ENCODE results near the gene SETD7.
A peak's percentile ranks its signal among the peaks of the same experiment; 100 is the strongest.

Gene SETD7

GRCh38 chr4:139550724-139551429 lies 5.1 kb downstream of the SETD7 start:
- peak; percentile 36 for DNase-seq (ENCODE audit: low read depth)

DNA sequence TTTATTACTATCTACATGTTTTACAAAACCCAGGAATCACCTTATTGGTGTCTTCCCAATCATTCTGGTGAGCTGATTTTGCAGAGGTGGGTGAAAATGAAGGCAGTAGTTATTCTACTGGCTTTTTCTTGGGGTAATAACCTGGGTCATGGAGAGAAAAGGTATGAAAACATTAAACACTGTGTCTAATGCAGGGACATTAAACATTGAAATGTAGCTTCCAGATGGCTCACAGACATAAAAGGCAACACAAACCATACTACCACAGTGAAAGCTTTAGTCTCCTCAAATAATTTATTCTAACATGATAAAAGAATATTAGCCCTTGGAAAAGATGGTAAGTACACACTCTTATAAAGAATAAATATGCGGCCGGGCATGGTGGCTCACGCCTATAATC lies 8.0 kb downstream of the SETD7 start:
- no peak for DNase-seq (ENCODE audit: low read depth)

DNA sequence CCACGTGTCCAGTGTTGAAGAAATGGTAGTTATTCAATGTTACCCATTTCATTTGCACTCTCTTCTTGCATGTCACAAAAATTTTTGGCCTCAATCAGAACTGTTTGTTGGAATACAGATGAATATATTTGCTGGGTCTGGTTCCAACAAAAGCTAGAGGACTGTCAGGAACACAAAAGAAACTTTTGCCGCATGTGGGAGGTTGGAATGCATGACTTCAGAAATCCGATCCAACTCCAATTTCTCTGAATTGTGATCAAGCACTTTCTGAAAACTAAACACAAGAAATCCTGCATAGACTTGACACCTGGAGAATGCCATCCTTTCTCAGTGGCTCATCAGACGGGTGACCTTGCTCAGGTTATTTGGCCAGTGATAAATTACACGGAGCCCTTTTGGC lies 15.4 kb downstream of the SETD7 start:
- no peak for DNase-seq (ENCODE audit: low read depth)

DNA sequence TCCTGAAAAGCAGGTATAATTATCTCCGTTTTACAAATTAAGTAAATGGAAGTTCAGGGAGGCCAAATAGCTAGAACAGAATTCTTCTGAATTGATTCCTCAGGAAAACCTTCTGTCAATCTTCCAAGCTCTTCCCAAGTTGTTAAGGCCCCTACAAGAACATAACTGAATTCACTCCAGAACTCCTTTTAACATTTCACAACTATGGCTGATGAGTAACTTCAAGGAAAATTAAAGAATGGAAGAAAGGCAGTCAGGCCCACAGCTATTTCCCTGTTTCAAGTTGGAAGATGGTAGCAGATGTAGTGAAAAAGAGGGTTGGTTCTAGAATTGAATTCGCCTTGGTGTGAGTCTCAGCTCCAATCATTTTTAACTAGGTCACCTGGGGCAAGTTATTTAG lies 15.9 kb downstream of the SETD7 start:
- no peak for DNase-seq (ENCODE audit: low read depth)

DNA sequence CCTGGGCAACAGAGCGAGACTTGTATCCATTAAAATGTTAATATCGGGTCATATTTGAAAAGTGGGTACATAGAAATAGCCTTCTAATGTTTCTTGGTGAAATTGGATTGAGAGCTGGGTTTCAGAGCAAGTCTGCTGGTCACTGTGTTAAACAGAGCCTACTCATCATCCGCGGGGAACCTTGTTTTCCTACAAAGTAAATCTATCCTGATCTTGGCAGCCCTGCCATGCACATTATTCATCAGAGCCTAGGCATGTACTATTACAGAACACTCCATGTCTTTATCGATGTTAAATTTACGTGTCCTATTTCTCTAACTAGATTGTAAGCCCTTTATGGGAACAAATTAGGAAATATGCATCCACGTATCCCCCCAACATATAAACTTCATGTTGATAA lies 18.7 kb downstream of the SETD7 start:
- DNase-seq (ENCODE audit: low read depth): no peak

DNA sequence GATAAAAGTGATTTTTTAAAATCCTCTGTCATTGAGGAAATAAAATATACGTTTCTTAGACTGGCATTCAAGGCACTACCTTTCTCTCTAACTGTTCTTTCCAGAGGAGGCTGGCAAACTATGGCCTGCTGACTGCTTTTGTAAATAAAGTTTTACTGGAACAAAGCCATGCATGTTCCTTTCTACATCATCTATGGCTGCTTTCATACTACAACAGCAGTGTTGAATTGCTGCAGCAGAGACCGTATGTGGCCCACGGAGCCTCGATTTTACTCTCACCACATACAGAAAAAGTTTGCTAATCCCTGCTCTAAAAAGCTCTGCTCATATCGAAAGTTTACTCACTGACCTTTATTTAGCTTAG lies 20.2 kb downstream of the SETD7 start:
- DNase-seq (ENCODE audit: low read depth): no peak

DNA sequence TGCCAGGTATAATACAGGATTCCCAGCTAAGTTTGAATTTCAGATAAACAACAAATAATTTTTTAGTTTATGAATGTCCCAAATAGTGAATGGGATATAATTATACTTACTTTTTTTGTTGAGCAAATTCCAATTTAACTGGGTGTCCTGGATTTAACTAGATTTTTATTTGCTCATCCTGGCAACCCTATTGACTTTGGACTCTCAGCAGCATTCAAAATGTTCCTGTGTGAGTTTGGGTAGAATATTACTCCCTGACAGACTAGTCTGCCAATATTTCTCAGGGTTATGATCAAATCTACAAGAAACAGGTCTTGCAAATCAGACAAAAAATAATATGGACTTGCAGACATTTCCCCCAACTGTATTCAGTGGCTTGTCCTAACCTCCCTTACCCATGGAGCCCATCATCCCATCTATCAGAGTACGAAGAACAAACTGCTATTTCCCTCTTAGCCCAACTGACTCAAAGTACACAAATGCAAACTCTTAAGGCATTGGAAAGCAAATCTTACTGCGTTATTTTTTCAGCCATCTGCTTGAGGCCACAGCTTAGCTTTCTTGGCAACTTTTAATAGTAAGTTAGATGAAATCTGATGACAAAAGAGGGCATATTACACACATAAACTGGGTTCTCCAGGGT lies 20.7 kb downstream of the SETD7 start:
- DNase-seq (ENCODE audit: low read depth): no peak

DNA sequence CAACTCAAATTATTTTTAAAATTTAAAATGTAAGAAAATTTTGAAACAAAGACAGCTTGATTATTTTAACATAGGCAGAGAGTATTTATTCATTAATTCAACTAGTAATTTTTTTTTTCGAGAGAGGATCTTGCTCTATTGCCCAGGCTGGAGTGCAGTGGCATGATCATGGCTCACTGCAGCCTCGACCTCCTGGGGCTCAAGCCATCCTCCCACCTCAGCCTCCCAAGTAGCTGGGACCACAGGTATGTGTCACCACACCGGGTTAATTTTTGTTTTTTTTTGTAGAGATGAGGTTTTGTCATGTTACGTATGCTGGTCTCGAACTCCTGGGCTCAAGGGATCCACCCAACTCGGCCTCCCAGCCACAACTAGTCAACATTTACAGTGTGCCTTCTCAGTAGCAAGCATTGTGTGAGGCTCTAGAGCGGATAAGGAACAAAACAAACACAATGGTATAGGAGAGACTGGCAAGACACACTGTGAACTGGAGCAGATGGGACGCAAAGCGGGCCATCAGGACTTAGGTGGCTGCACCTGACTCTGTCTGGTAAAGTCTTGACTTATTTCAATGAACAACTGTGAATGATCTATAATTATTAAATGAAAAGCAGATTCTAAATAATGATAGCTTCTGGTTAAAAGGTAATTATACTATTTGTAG lies 21.6 kb downstream of the SETD7 start:
- DNase-seq (ENCODE audit: low read depth): no peak

DNA sequence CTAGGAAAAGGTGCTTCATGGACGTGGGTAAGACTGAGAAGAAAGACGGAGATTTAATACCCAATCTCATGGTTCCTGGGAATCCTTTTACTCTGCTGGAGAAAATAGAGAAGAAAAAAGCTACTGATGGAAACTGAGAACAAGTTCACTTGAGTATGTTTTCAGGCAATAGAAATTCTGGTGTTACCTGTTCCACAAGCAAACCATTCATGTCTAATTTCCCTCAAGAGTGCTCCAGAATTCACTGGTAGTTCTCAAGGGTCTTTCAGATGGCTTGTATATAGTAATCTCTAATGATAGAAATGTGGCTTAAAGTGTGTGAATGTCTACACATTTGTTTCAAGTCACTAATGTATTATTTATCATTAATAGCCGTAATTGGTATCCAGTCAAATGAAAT lies 22.5 kb downstream of the SETD7 start:
- DNase-seq (ENCODE audit: low read depth): no peak

DNA sequence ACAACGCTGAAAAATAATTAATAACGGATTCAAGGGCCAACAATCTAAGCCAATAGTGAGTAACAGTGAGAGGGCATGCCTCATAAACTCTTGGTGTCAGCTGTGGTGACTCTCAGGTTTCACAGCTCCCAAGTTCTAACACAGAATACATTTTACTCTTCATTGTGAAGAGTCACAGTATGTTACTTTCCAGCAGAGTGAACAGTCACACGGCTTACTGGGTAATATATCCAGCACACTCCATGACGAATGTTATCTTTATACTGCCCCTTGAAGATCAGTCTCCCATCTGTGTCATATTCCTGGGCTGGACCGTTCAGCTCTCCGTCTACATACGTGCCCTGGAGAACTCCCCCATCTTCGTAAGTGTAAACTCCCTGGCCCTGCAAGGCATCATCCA lies 23.1 kb downstream of the SETD7 start:
- DNase-seq (ENCODE audit: low read depth): no peak

- DNase-seq (ENCODE audit: low read depth): peak; percentile 35
Measured at GRCh38 chr4:139530833-139531427, 25.1 kb downstream of the SETD7 start.

DNA sequence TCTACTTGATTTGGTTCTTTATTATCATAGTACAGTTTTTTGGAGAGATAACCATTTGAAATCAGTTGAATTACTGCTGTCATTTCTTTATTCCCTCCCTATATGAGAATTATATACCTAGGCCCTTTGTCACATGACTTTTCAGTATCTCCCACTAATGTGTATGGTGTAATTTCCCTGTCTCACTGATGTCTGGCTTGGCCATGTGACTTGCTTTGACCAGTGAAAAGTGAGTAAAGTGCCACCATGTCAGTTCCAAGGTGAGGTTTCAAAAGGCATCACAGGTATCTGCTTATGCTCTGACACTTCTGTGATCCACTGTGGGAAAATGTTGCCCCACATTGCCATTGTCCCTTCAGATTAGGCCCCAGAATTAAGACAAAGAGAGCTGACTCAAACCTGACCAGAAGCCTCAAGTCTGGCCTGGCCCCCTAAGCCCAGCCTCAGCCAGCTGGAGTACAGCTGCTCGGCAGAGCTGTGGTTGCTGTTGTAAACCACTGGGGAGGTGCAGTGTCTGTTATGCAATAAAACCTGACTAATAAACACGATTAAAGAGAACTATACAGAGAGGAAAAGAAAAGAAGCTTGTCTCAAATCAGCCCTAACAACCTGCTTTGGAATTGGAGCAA lies 27.5 kb downstream of the SETD7 start:
- peak; percentile 61 for DNase-seq (ENCODE audit: low read depth)

DNA sequence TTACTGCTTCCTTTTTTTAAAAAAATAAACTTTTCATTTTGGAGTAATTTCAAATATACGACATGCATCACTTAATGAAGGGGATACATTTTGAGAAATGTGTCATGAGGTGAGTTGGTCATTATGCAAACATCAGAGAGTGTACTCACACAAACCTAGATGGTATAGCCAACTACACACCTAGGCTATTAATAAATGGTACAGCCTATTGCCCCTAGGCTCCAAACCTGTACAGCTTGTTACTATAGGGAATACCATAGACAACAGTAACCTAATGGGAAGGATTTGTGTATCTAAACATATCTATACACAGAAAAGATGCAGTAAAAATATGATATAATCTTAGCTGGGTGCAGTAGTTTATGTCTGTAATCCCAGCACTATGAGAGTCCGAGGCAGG lies 29.1 kb downstream of the SETD7 start:
- DNase-seq (ENCODE audit: low read depth): no peak

GRCh38 chr4:139525414-139525813 lies 30.6 kb downstream of the SETD7 start:
- DNase-seq (ENCODE audit: low read depth): no peak

DNA sequence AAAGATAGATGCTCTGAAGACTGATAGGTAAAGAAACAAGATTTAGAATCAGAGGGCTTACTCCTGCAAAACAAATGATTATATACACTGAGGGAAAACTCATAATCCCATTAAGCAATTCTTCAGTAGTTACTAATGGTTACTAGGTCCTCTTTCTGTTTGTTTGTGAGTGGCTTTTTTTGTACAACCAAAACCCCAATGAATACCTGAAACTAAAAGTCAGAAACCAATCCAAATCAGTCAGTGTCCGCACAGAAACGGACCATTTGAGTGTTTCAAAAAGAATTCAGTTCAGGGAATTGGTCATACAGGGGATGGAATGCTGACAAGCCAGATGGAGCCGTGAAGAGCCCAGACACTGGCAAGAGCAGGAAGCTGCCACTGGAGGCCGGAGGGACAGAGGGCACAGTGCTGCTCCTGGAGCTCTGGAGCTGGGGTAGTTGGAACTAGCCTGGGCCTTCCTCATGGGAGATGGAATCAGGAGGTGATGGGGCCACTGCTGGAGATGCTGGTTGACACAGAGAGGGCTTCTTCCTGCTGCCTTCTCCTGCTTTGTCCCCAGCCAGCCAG lies 31.9 kb downstream of the SETD7 start:
- peak; percentile 39 for DNase-seq (ENCODE audit: low read depth)

DNA sequence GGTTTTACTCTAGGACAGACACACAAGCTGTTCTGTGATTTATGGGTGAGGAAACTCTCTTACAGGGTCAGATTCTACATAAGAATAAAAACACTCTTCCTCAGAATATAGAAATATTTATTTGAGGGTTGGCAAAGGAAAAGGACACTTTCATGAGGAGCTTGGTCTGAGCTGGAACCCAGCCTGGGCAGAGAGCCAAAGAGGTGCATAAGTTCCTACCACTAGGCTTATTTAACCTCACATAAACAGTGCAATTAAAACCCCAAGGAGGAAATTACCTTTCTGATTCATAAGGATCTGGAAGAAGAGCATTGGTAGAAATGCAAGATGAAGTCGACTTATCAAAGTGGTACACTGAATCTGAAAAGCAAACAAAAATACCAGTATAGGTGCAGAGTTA lies 32.9 kb downstream of the SETD7 start:
- peak; percentile 24 for DNase-seq (ENCODE audit: low read depth)

DNA sequence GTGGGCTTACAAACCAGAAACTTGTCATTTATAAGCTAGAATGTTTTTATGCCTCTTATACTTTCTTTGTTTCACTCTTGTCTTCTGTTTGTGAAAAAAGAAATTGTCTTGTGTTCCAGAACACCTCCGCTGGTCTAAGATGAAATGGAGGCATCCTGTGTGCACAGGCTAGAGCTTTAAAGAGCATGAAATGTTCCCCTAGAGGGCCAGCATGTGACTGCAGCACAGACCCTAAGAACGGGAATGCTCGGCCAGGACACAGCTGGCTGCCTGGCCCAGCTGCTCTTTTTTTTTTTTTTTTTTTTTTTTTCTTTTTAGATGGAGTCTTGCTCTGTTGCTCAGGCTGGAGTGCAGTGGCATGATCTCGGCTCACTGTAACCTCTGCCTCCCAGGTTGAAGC lies 33.6 kb downstream of the SETD7 start:
- no peak for DNase-seq (ENCODE audit: low read depth)

GRCh38 chr4:139521754-139522401 lies 34.1 kb downstream of the SETD7 start:
- DNase-seq (ENCODE audit: low read depth): no peak

- peak; percentile 9 for DNase-seq (ENCODE audit: low read depth)
Measured at GRCh38 chr4:139515531-139515958, 40.5 kb downstream of the SETD7 start.

GRCh38 chr4:139514382-139515059 lies 41.5 kb downstream of the SETD7 start:
- no peak for DNase-seq (ENCODE audit: low read depth)

- peak; percentile 13 for DNase-seq (ENCODE audit: low read depth)
Measured at GRCh38 chr4:139511320-139511719, 44.7 kb downstream of the SETD7 start.
